Adrenal gland (tissue), 5 donors: ENCODE data around the gene RNFT2.

Experiments
- POLR2A ChIP-seq, 2 donors: fragments of 450-650 bp; IDR thresholded peaks; one replicate each; pipeline ENCODE4 v1.6.1; 2017; ENCODE audit warnings: antibody characterized with exemption in 2 of 2, mild to moderate bottlenecking in 2 of 2, moderate library complexity in 1 of 2
- TF ChIP-seq, protein P1 (sequence below), 6 experiments: fragments of 450-650 bp in 4 of 6; fragments of 200-600 bp in 2 of 6; sonication (generic) in 1 of 6; IDR thresholded peaks; 1 replicate in 5 of 6; 2 replicates in 1 of 6; pipeline versions ENCODE4 v1.5.1 to v1.8.0; 2016 to 2021; ENCODE audit warnings: antibody characterized with exemption in 6 of 6, mild to moderate bottlenecking in 2 of 6, moderate library complexity in 1 of 6
- donor health status: DM: no; HTN: no; CAD: no.

GRCh38 chr12:116860263-116860662 is 122.1 kb downstream of the RNFT2 start:
- TF ChIP-seq POLR2A (IDR thresholded peaks at IDR 0.05): no peak
- TF ChIP-seq, protein P1, sequence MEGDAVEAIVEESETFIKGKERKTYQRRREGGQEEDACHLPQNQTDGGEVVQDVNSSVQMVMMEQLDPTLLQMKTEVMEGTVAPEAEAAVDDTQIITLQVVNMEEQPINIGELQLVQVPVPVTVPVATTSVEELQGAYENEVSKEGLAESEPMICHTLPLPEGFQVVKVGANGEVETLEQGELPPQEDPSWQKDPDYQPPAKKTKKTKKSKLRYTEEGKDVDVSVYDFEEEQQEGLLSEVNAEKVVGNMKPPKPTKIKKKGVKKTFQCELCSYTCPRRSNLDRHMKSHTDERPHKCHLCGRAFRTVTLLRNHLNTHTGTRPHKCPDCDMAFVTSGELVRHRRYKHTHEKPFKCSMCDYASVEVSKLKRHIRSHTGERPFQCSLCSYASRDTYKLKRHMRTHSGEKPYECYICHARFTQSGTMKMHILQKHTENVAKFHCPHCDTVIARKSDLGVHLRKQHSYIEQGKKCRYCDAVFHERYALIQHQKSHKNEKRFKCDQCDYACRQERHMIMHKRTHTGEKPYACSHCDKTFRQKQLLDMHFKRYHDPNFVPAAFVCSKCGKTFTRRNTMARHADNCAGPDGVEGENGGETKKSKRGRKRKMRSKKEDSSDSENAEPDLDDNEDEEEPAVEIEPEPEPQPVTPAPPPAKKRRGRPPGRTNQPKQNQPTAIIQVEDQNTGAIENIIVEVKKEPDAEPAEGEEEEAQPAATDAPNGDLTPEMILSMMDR (IDR thresholded peaks at IDR 0.05): no peak
